Measurements from ENCODE around the gene TRIM33. TPM values are rescaled to one million over a fixed set of nuclear protein-coding genes. Genes with fewer than 3 reads are reported as not detected.

The TRIM33 gene
- total RNA-seq, 1 experiment from 2014 or later = 53.8 TPM

DNA sequence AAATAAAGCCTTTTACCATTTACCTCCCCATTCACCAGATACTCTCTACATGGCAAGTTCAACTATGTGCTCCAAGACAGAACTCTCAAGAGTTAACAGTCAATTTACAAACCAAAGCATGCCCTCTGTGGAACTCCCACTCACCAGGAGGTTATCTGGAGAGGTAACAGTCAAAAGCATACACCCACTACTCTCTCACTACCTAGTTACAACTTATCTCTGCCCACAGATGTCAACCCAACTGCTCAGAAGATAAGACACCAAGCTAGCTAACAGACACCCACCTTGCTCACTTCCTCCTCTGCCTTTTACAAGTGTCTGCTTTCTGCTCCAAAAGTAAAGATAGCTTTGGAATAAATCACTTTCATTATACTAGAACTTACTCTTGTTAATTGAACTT, 131.0 kb downstream of the TRIM33 start:
- Histone ChIP-seq H4K20me1 (ENCODE audit: control insufficient read depth, insufficient read depth, insufficient read length) (no peaks in the 10 kb centered on the region), H3K79me2 (ENCODE audit: insufficient read depth, low read length) (no peaks in the 10 kb centered on the region), H3K23ac (ENCODE audit: insufficient read length, low read depth, low read length) (no peak overlapping the region), H2BK15ac (ENCODE audit: low read depth, low read length) (no peak overlapping the region), H3K79me1 (ENCODE audit: insufficient read depth, low read depth, low read length, poor library complexity, severe bottlenecking) (no peaks in the 10 kb centered on the region), H3K27me3 (ENCODE audit: insufficient read depth, low read length) (no peaks in the 10 kb centered on the region), H3K4ac (ENCODE audit: low read depth, low read length) (no peak overlapping the region), H2AFZ (ENCODE audit: low read length) (no peak overlapping the region), H3K9ac (ENCODE audit: extremely low read depth, insufficient read length, low read length) (no peak overlapping the region), H2AK5ac (ENCODE audit: insufficient read length, low read length) (no peak overlapping the region), H4K5ac (ENCODE audit: insufficient read length, low read depth, low read length) (no peak overlapping the region), H2BK120ac (ENCODE audit: low read depth, low read length, poor library complexity, severe bottlenecking) (no peak overlapping the region), H4K91ac (ENCODE audit: insufficient read length, low read depth, low read length) (no peak overlapping the region), H3K27ac (ENCODE audit: insufficient read length, low read depth, low read length) (no peak overlapping the region), H2BK12ac (ENCODE audit: insufficient read length, low read depth, low read length) (no peak overlapping the region), H3T11ph (ENCODE audit: low read length) (no peak overlapping the region), H3K4me2 (ENCODE audit: insufficient read depth, insufficient read length, low read length) (no peak overlapping the region), H3K23me2 (ENCODE audit: insufficient read length, low read depth, low read length, poor library complexity, severe bottlenecking) (no peaks in the 10 kb centered on the region), H3K18ac (ENCODE audit: insufficient read length, low read depth, low read length) (no peak overlapping the region), H2BK20ac (ENCODE audit: low read depth, low read length, poor library complexity, severe bottlenecking) (no peak overlapping the region), H2BK5ac (ENCODE audit: insufficient read length, low read length) (no peak overlapping the region), H3K9me3 (ENCODE audit: control insufficient read depth, low read depth, low read length) (peaks cover 11% of the 10 kb centered on the region), H3K56ac (ENCODE audit: insufficient read length, low read depth, low read length) (no peak overlapping the region), H3K4me1 (ENCODE audit: insufficient read depth, low read length) (no peaks in the 10 kb centered on the region), H4K8ac (replicated peaks; ENCODE audit: insufficient read length, low read depth, low read length) (no peak overlapping the region), H3K14ac (ENCODE audit: insufficient read depth, low read length) (no peak overlapping the region)
- Mint-ChIP-seq H3K9me3 (peaks cover 32 to 50% of the 10 kb centered on the region in 2 experiments), H3K4me3 (no peak overlapping the region), H3K4me1 (peaks cover 4 to 6% of the 10 kb centered on the region in 2 experiments; a peak in 3 of 4 replicates), H3K27me3 (ENCODE audit: low read depth) (no peaks in the 10 kb centered on the region; the same call in none of the 2 replicates), H3K36me3 (ENCODE audit: insufficient read depth in 1 of 3, low read depth in 3 of 3) (peaks cover 5 to 23% (median 17%) of the 10 kb centered on the region in 3 experiments; a peak in 6 of 7 replicates), H3K27ac (no peak overlapping the region)
- TF ChIP-seq, protein P1, sequence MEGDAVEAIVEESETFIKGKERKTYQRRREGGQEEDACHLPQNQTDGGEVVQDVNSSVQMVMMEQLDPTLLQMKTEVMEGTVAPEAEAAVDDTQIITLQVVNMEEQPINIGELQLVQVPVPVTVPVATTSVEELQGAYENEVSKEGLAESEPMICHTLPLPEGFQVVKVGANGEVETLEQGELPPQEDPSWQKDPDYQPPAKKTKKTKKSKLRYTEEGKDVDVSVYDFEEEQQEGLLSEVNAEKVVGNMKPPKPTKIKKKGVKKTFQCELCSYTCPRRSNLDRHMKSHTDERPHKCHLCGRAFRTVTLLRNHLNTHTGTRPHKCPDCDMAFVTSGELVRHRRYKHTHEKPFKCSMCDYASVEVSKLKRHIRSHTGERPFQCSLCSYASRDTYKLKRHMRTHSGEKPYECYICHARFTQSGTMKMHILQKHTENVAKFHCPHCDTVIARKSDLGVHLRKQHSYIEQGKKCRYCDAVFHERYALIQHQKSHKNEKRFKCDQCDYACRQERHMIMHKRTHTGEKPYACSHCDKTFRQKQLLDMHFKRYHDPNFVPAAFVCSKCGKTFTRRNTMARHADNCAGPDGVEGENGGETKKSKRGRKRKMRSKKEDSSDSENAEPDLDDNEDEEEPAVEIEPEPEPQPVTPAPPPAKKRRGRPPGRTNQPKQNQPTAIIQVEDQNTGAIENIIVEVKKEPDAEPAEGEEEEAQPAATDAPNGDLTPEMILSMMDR (conservative IDR thresholded peaks at IDR 0.05) = no peak
- DNase-seq = no peak

Measured in H9 (cell line).